ENCODE results near the gene PROK1.

PROK1 gene

DNA sequence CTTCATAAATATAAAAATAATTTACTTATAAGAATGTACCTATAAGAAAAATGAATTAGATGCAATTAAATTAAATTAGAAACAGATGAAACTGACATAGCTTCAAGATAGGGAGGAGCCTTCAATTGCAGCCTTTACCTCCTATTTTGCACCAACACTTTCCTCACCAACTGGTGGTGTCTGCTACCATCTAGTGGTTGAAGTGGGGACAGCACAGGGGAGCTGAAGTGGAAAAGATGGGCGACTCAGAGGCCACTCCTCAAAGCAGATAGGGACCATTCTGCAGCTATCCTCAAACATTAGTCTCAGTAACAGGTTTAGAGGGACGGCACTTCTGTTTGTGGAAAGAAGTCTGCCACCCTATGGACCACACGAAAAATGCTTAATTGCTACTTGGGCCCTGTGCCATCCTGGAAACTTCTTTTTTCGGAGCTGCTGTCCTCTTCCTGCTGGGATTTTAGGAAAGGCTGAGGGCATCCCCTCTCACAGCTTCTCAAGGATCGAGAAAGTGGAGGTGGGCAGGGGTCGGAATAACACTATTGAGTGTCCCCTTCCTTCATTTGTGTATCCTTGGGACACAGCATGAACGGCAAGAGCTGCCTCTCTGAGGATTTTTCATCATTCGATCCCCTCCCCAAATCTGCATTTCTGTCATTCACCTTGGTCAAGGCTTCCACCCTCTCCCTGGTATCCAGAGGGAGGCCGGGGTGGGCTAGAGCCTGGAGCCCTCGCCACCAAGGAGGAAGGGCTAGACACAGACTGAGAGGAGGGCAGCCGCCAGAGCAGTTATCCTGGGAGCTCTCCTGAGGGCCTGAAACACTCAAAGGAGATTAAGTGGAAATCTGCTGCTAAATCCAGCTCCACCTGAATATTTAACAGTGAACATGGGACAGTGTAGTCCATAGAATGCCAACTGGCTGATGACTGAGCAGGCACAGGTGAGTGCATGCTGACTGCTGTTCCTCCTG lies 9.6 kb downstream of the PROK1 start:
- Histone ChIP-seq H3K27ac (ENCODE audit: low read length) (no peak overlapping the region), H3K9ac (ENCODE audit: low read depth, low read length) (no peak overlapping the region), H3K9me3 (ENCODE audit: insufficient read depth, low read length, severe bottlenecking) (no peaks in the 10 kb centered on the region), H2AFZ (ENCODE audit: low read depth, low read length) (no peak overlapping the region), H3K4me1 (ENCODE audit: insufficient read depth, low read length) (no peaks in the 10 kb centered on the region), H3K79me2 (ENCODE audit: insufficient read depth, low read length) (no peaks in the 10 kb centered on the region), H3K36me3 (ENCODE audit: insufficient read depth, low read length) (no peaks in the 10 kb centered on the region), H4K20me1 (ENCODE audit: insufficient read depth, low read length) (no peaks in the 10 kb centered on the region), H3K27me3 (ENCODE audit: insufficient read depth, low read length, poor library complexity) (peaks cover 3% of the 10 kb centered on the region), H3K4me3 (ENCODE audit: low read depth in 1 of 2, low read length in 2 of 2) (no peak overlapping the region), H3K4me2 (ENCODE audit: insufficient read depth, low read length) (no peak overlapping the region)
- TF ChIP-seq EZH2 (IDR thresholded peaks at IDR 0.05; ENCODE audit: borderline replicate concordance, low read depth, low read length, severe bottlenecking): no peak
- peak; percentile 100 for TF ChIP-seq CTCF (IDR thresholded peaks at IDR 0.05; ENCODE audit: borderline replicate concordance, extremely low read depth, low read length, poor library complexity, severe bottlenecking)
- DNase-seq (peak; percentile 83), ATAC-seq (ENCODE audit: insufficient read depth, low read depth) (peak; percentile 93)

GRCh38 chr1:110462093-110462492 lies 11.1 kb downstream of the PROK1 start:
- DNase-seq (no peak), ATAC-seq (ENCODE audit: insufficient read depth, low read depth) (no peak)
- H3K36me3 ChIP-seq (ENCODE audit: insufficient read depth, low read length): no peaks in the 10 kb centered on the region
- no peaks in the 10 kb centered on the region for H3K79me2 ChIP-seq (ENCODE audit: insufficient read depth, low read length)
- H2AFZ ChIP-seq (ENCODE audit: low read depth, low read length): no peak overlapping the region
- TF ChIP-seq EZH2 (IDR thresholded peaks at IDR 0.05; ENCODE audit: borderline replicate concordance, low read depth, low read length, severe bottlenecking) (no peak), CTCF (IDR thresholded peaks at IDR 0.05; ENCODE audit: borderline replicate concordance, extremely low read depth, low read length, poor library complexity, severe bottlenecking) (no peak)
- no peak overlapping the region for H3K9ac ChIP-seq (ENCODE audit: low read depth, low read length)
- no peak overlapping the region for H3K4me3 ChIP-seq (ENCODE audit: low read depth in 1 of 2, low read length in 2 of 2)
- no peaks in the 10 kb centered on the region for H3K9me3 ChIP-seq (ENCODE audit: insufficient read depth, low read length, severe bottlenecking)
- no peak overlapping the region for H3K27ac ChIP-seq (ENCODE audit: low read length)
- no peak overlapping the region for H3K4me2 ChIP-seq (ENCODE audit: insufficient read depth, low read length)
- peaks cover 10% of the 10 kb centered on the region for H3K27me3 ChIP-seq (ENCODE audit: insufficient read depth, low read length, poor library complexity)
- H3K4me1 ChIP-seq (ENCODE audit: insufficient read depth, low read length): no peaks in the 10 kb centered on the region
- no peaks in the 10 kb centered on the region for H4K20me1 ChIP-seq (ENCODE audit: insufficient read depth, low read length)

DNA sequence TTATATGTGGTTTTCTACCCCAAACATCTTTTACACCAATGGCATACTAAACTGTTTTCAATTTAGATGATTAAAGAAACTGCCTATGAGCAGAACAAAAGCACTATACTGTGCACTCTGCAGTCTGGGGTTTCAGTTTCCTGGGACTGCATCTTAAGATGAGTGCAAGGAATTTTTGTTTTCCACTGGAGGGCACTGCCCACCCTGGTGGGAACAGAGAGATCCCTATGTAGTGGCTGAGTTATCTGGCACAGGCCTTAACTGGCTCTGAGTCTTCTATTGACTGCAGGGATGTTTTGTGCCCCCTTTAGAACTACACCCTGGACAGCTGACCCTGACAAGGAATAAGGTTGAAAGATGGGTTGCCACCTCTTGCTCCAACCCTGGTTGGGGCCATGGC lies 12.0 kb downstream of the PROK1 start:
- Histone ChIP-seq H3K27me3 (ENCODE audit: insufficient read depth, low read length, poor library complexity) (peaks cover 10% of the 10 kb centered on the region), H3K9ac (ENCODE audit: low read depth, low read length) (no peak overlapping the region), H3K4me1 (ENCODE audit: insufficient read depth, low read length) (no peaks in the 10 kb centered on the region), H3K9me3 (ENCODE audit: insufficient read depth, low read length, severe bottlenecking) (no peaks in the 10 kb centered on the region), H4K20me1 (ENCODE audit: insufficient read depth, low read length) (no peaks in the 10 kb centered on the region), H3K27ac (ENCODE audit: low read length) (no peak overlapping the region), H3K79me2 (ENCODE audit: insufficient read depth, low read length) (no peaks in the 10 kb centered on the region), H3K4me2 (ENCODE audit: insufficient read depth, low read length) (no peak overlapping the region), H2AFZ (ENCODE audit: low read depth, low read length) (no peak overlapping the region), H3K4me3 (ENCODE audit: low read depth in 1 of 2, low read length in 2 of 2) (no peak overlapping the region), H3K36me3 (ENCODE audit: insufficient read depth, low read length) (no peaks in the 10 kb centered on the region)
- ATAC-seq (ENCODE audit: insufficient read depth, low read depth): no peak
- no peak for DNase-seq
- no peak for TF ChIP-seq CTCF (IDR thresholded peaks at IDR 0.05; ENCODE audit: borderline replicate concordance, extremely low read depth, low read length, poor library complexity, severe bottlenecking)
- TF ChIP-seq EZH2 (IDR thresholded peaks at IDR 0.05; ENCODE audit: borderline replicate concordance, low read depth, low read length, severe bottlenecking): no peak
